K562 (cell line): ENCODE results near the gene FILIP1.

Source experiments
- POLR2AphosphoS5 ChIP-seq: IDR thresholded peaks from 2 replicates; pipeline ENCODE4 v1.6.1; 2011; ENCODE audit warnings: mild to moderate bottlenecking, low read depth, low read length, moderate library complexity; ENCODE audit not compliant: control insufficient read depth, insufficient read depth
- ZNF384 ChIP-seq: IDR thresholded peaks from 2 replicates; pipeline ENCODE4 v1.6.1; 2012; ENCODE audit warnings: low read depth, low read length, improper control_type of control experiment

- TF ChIP-seq ZNF384: no peak
- no peak for TF ChIP-seq POLR2AphosphoS5
Observed at GRCh38 chr6:75350808-75351207, 142.8 kb downstream of the FILIP1 start.
